Mucosa of descending colon (tissue), 3 donors: ENCODE results near the gene GARIN3. TPM values are rescaled to one million over a fixed set of nuclear protein-coding genes. Genes with fewer than 3 reads are reported as not detected.

Source experiments
- ATAC-seq: fragments of 200-7000 bp; cut with Tn5 transposase; one replicate; pipeline ENCODE4 v1.9.1; 2020; ENCODE audit warnings: mild to moderate bottlenecking, moderate library complexity
- DNase-seq, 3 donors: peaks; one replicate each; pipeline ENCODE4 v3.0.0-alpha.2; 2020
- H3K36me3 ChIP-seq: fragments of 200-600 bp; one replicate; pipeline ENCODE4 v1.8.0; 2021; ENCODE audit warnings: low read depth, mild to moderate bottlenecking
- H3K4me1 ChIP-seq: fragments of 200-600 bp; one replicate; pipeline ENCODE4 v1.8.0; 2021; ENCODE audit warnings: low read depth, mild to moderate bottlenecking
- H3K4me3 ChIP-seq: fragments of 200-600 bp; one replicate; pipeline ENCODE4 v1.8.0; 2021; ENCODE audit warnings: mild to moderate bottlenecking
- H3K9me3 ChIP-seq: fragments of 200-600 bp; one replicate; pipeline ENCODE4 v1.8.0; 2021; ENCODE audit warnings: mild to moderate bottlenecking
- intact Hi-C, 2 donors: fragments of 100-400 bp; cut with DNase I in 1 of 2; cut with micrococcal nuclease in 1 of 2; formaldehyde crosslinking; loops; one replicate each; pipeline versions ENCODE4 v1.11.0 to v1.11.1; 2022; cut with DNase I, micrococcal nuclease
- total RNA-seq, 3 donors: library from RNA; stranded (reverse); fragmentation: NEBNext Ultra II Directional in 2 of 3; extraction: Animal tissue kit (Norgen Biotek cat#: 25700) in 2 of 3; gene quantifications; one replicate each; pipeline versions ENCODE4 v1.2.1 to v1.2.4, GENCODE V29; 2021 to 2023
- TF ChIP-seq, protein P1 (sequence below): fragments of 200-600 bp; IDR thresholded peaks from one replicate; pipeline ENCODE4 v1.8.0; 2022; ENCODE audit warnings: antibody characterized with exemption, mild to moderate bottlenecking
- donor health status: DM: no; HTN: no; CAD: no; lungs with moderate emphysema.
- donor health status: DM: no; HTN: no; CAD: no.
- donor health status: DM: no; HTN: yes; CAD: no.

The GARIN3 gene
- total RNA-seq, 3 donors from 2014 or later, result not detected

DNA sequence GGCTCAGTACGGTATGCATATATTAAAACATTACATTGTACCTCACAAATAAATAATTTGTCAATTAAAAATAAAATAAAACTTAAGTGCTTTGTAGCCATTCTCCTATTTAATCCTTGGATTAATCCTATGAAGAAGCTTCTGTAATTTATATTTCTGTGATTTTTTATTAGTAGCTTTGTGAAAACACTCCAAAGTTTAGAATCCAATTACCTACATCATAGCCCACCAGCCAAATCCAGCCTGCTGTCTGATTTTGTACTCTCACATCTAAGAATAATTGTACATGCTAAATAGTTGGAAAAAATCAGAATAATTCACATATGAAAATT, 33.8 kb downstream of the GARIN3 start:
- H3K4me1 ChIP-seq, result no peaks in the 10 kb centered on the region
- TF ChIP-seq, protein P1, sequence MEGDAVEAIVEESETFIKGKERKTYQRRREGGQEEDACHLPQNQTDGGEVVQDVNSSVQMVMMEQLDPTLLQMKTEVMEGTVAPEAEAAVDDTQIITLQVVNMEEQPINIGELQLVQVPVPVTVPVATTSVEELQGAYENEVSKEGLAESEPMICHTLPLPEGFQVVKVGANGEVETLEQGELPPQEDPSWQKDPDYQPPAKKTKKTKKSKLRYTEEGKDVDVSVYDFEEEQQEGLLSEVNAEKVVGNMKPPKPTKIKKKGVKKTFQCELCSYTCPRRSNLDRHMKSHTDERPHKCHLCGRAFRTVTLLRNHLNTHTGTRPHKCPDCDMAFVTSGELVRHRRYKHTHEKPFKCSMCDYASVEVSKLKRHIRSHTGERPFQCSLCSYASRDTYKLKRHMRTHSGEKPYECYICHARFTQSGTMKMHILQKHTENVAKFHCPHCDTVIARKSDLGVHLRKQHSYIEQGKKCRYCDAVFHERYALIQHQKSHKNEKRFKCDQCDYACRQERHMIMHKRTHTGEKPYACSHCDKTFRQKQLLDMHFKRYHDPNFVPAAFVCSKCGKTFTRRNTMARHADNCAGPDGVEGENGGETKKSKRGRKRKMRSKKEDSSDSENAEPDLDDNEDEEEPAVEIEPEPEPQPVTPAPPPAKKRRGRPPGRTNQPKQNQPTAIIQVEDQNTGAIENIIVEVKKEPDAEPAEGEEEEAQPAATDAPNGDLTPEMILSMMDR, result no peak

DNA sequence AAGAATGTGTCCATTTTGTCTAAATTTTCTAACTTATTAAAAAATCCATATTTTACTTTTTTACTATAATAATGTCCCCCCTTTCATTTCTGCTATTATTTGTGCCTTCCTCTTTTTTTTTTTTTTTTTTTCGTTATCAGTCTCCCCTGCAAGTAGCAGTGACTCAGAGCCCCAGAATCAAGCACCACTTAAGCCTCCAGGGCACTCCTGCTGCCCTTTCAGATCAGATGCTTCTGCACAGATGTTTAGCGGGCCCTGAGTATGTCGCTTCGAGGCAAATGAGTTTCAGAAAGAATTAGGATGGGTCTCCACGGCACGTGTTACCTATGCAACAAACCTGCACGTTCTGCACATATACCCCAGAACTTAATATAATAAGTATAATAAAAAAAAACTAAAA, 35.1 kb downstream of the GARIN3 start:
- no peak for ATAC-seq
- H3K9me3 ChIP-seq, result no peaks in the 10 kb centered on the region
- H3K4me1 ChIP-seq, result no peaks in the 10 kb centered on the region
- intact Hi-C loops, result no loop called here
- H3K36me3 ChIP-seq, result no peaks in the 10 kb centered on the region
- DNase-seq, result no peak
- TF ChIP-seq, protein P1, result no peak
- H3K4me3 ChIP-seq, result no peak overlapping the region

More for the DNA sequence above, 33.8 kb downstream of the GARIN3 start:
- ATAC-seq, result no peak
- no peaks in the 10 kb centered on the region for H3K9me3 ChIP-seq
- DNase-seq, result no peak
- H3K36me3 ChIP-seq, result no peaks in the 10 kb centered on the region
- H3K4me3 ChIP-seq, result no peak overlapping the region
- intact Hi-C loops, result no loop called here

DNA sequence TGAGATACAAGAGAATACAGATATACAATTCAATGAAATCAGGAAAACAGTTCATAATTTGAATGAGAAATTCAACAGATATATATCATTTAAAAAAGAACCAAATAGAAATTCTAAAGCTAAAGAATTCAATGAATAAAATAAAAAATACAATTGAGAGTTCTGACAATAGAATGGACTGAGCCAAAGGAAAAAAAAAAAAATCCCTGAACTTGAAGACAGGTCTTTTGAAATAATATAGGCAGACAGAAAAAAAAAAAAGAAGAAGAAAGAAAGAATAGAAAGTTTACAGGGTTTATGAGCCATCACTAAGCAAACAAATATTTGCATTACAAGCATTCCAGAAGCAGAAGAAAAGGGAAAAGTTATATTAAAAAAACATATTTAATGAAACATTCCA, 44.4 kb downstream of the GARIN3 start:
- ATAC-seq, result no peak
- no peaks in the 10 kb centered on the region for H3K36me3 ChIP-seq
- H3K4me3 ChIP-seq, result no peak overlapping the region
- H3K4me1 ChIP-seq, result no peaks in the 10 kb centered on the region
- no peak for DNase-seq
- TF ChIP-seq, protein P1, result no peak
- intact Hi-C loops, result no loop called here
- H3K9me3 ChIP-seq, result no peaks in the 10 kb centered on the region

DNA sequence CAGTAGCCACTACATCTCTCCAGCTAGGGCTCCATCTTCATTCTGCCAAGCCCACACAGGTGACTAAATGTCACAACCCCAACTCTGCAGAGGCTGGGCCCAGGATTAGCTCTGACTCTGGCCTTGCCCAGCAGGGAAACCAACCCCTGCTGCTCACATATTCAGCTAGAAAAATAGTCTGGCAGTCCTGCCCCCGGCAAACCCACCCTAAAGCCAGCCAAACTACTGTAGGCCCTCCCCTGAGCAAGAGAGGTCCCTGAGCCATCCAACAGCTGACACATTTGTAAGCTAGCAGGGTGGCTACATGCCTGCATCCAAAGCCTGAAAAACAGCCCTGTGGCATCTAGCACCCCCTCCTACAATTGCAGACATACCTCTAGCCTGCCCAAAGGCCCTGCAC, 46.0 kb downstream of the GARIN3 start:
- no peak for ATAC-seq
- TF ChIP-seq, protein P1, result no peak
- no peaks in the 10 kb centered on the region for H3K4me1 ChIP-seq

DNA sequence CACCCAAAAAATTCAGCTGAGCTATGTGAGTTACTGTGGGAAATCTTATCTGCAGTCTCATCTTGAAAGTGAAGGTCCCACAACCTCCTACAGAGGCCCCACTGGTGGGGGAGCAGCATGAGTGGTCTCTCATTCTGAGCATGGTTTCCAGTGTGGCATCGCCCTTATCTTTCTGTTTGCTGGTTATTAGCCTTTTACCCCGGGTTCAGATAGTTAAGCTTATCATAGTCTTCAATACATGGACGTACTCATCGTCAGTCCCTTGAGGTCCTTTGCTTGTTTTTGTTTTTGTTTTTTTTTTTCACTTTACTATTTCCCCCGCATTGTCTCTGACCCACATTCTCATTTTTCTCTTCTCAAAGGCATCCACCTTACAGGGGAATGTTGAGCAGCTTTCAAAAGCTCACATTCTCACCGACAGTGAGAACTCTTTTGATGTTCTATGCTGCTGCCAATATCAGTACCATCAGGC, 49.5 kb downstream of the GARIN3 start:
- intact Hi-C loops, result no loop called here
- Histone ChIP-seq H3K36me3 (no peaks in the 10 kb centered on the region), H3K4me3 (no peak overlapping the region), H3K4me1 (no peaks in the 10 kb centered on the region), H3K9me3 (no peaks in the 10 kb centered on the region)
- no peak for DNase-seq
- ATAC-seq, result no peak
- TF ChIP-seq, protein P1, result no peak

More for the DNA sequence above, 46.0 kb downstream of the GARIN3 start:
- H3K9me3 ChIP-seq, result no peaks in the 10 kb centered on the region
- intact Hi-C loops, result no loop called here
- DNase-seq, result no peak
- H3K36me3 ChIP-seq, result no peaks in the 10 kb centered on the region
- no peak overlapping the region for H3K4me3 ChIP-seq

DNA sequence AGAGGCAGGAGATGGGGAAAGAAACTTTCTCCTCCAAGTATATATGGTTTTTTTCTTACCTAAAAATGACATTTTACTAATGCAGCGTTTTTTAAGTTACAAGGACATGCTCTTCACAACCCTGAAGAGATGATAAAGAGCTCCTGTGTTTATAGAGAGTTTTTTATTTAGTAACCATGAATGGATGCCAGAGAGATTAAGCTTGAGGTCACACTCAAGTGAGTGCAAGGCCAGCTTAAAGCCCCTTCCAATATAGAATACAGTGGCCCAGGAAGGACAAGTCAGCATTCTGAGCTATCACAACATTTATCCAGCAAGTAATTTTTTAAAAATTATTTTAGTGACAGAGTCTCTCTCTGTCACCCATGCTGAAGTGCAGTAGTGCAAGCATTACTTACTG, 50.6 kb downstream of the GARIN3 start:
- Histone ChIP-seq H3K9me3 (no peaks in the 10 kb centered on the region), H3K4me1 (no peaks in the 10 kb centered on the region), H3K36me3 (no peaks in the 10 kb centered on the region), H3K4me3 (no peak overlapping the region)
- TF ChIP-seq, protein P1, result no peak
- intact Hi-C loops, result no loop called here
- no peak for DNase-seq
- ATAC-seq, result no peak
